Measurements from ENCODE around the gene QDPR.

DNA sequence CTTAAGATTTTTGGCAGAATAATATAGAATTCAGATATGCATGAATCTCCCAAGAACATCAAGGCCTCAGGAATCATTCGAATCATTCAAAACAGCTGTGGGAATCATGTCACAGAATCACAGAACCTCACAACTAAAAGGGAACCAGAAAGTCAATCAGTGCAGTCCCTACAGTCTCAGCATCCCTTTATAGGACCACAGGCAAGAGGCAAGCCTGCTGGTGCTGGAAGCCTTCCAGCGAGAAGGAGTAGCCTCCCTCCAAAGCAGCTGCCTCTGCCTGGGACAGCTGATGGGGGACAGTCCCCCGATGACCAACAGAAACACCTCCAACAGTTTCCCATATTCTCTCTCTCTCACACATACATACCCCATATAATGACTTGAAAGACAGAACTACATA, 20.7 kb downstream of the QDPR start:
- TF ChIP-seq, protein P1, sequence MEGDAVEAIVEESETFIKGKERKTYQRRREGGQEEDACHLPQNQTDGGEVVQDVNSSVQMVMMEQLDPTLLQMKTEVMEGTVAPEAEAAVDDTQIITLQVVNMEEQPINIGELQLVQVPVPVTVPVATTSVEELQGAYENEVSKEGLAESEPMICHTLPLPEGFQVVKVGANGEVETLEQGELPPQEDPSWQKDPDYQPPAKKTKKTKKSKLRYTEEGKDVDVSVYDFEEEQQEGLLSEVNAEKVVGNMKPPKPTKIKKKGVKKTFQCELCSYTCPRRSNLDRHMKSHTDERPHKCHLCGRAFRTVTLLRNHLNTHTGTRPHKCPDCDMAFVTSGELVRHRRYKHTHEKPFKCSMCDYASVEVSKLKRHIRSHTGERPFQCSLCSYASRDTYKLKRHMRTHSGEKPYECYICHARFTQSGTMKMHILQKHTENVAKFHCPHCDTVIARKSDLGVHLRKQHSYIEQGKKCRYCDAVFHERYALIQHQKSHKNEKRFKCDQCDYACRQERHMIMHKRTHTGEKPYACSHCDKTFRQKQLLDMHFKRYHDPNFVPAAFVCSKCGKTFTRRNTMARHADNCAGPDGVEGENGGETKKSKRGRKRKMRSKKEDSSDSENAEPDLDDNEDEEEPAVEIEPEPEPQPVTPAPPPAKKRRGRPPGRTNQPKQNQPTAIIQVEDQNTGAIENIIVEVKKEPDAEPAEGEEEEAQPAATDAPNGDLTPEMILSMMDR (IDR thresholded peaks at IDR 0.05; ENCODE audit: low read length) = no peak
- no peak for TF ChIP-seq EZH2 (IDR thresholded peaks at IDR 0.05; ENCODE audit: borderline replicate concordance, low read length)

Data from OCI-LY1 (cell line).